Activated CD4-positive, alpha-beta T cell treated with anti-CD3 and anti-CD28 coated beads, Interleukin-2, amount 50 U/mL, for 1 hour (primary cell): ENCODE data around the gene OR52B6.
"Not testable (repeated sequence)": the region's sequence is repeated elsewhere in the genome, so short reads cannot be mapped to it uniquely, and the experiment has no call there.

ENCODE experiments used
- DNase-seq: peaks from one replicate; pipeline ENCODE4 v3.0.0-alpha.2; 2020

The OR52B6 gene

GRCh38 chr11:5580577-5580976, at the start of gene OR52B6:
Gene OR52B6, plus strand, starts transcription at chr11:5580877. Its CDS starts 0 bp downstream, at chr11:5580877.
- DNase-seq: no peak

- DNase-seq: no peak
These were observed 49.4 kb upstream of the OR52B6 start for GRCh38 chr11:5531053-5531831.

GRCh38 chr11:5534046-5534445, 46.6 kb upstream of the OR52B6 start:
- no peak for DNase-seq

GRCh38 chr11:5536482-5536881, 44.2 kb upstream of the OR52B6 start:
- no peak for DNase-seq

GRCh38 chr11:5541427-5541826, 39.2 kb upstream of the OR52B6 start:
- DNase-seq: no peak

- no peak for DNase-seq
These were observed 34.2 kb upstream of the OR52B6 start for GRCh38 chr11:5546457-5546856.

- no peak for DNase-seq
These were observed 32.7 kb upstream of the OR52B6 start for GRCh38 chr11:5547982-5548381.

GRCh38 chr11:5548440-5548839, 32.2 kb upstream of the OR52B6 start, which contains the start of gene OR52H1:
Gene OR52H1, minus strand, starts transcription at chr11:5548540. Its CDS starts 3,035 bp downstream, at chr11:5545505.
- no peak for DNase-seq

- DNase-seq: no peak
These were observed 30.1 kb upstream of the OR52B6 start for GRCh38 chr11:5550440-5551095.

GRCh38 chr11:5553343-5553742, 27.3 kb upstream of the OR52B6 start:
- DNase-seq: no peak

- no peak for DNase-seq
These were observed 24.0 kb upstream of the OR52B6 start for GRCh38 chr11:5556596-5557188.

- DNase-seq: no peak
These were observed 22.9 kb upstream of the OR52B6 start for GRCh38 chr11:5557751-5558150.

- no peak for DNase-seq
These were observed 16.2 kb upstream of the OR52B6 start for GRCh38 chr11:5564259-5565019.

- DNase-seq: no peak
These were observed 6.0 kb upstream of the OR52B6 start for GRCh38 chr11:5574654-5575053.

GRCh38 chr11:5575152-5575551, 5.5 kb upstream of the OR52B6 start:
- DNase-seq: no peak

GRCh38 chr11:5577101-5577500, 3.6 kb upstream of the OR52B6 start:
- DNase-seq: no peak

- DNase-seq: no peak
These were observed 337 bp downstream of the OR52B6 start for GRCh38 chr11:5581014-5581413.

GRCh38 chr11:5584458-5584857, 3.8 kb downstream of the OR52B6 start:
- DNase-seq: not testable (repeated sequence)

- DNase-seq: not testable (repeated sequence)
These were observed 9.2 kb downstream of the OR52B6 start for GRCh38 chr11:5589906-5590305.

- no peak for DNase-seq
These were observed 10.9 kb downstream of the OR52B6 start for GRCh38 chr11:5591613-5592012.

GRCh38 chr11:5592615-5593014, 11.9 kb downstream of the OR52B6 start:
- no peak for DNase-seq

GRCh38 chr11:5593146-5593545, 12.5 kb downstream of the OR52B6 start:
- no peak for DNase-seq

- no peak for DNase-seq
These were observed 16.0 kb downstream of the OR52B6 start, which contains the start of gene TRIM6 for GRCh38 chr11:5596607-5597201. Gene TRIM6, plus strand, starts transcription at chr11:5596637. Its CDS starts 261 bp downstream, at chr11:5596898.
